ENCODE data around the gene ARMC12.
"Not testable (repeated sequence)": the region's sequence is repeated elsewhere in the genome, so short reads cannot be mapped to it uniquely, and the experiment has no call there.

Gene ARMC12

GRCh38 chr6:35736982-35737412 lies at the start of gene ARMC12:
Gene ARMC12, plus strand, starts transcription at chr6:35737032. Its CDS starts 77 bp downstream, at chr6:35737109.
- DNase-seq: peak in 2 of 10 donors; percentile 42 to 70
- intact Hi-C loops (cut with DNase I): loop anchor here (1.0 to 2.0 kb wide), 3 partner anchors 153 to 268 kb away; partner anchors contain the start of gene RPL10A

GRCh38 chr6:35687658-35688604 lies 48.9 kb upstream of the ARMC12 start:
- intact Hi-C loops (cut with DNase I): loop anchor here (2.0 to 5.0 kb wide), 4 partner anchors 37 to 106 kb away; no protein-coding TSS in a partner anchor
- peak in 8 of 10 donors; percentile 11 to 88 (median 42) for DNase-seq

DNA sequence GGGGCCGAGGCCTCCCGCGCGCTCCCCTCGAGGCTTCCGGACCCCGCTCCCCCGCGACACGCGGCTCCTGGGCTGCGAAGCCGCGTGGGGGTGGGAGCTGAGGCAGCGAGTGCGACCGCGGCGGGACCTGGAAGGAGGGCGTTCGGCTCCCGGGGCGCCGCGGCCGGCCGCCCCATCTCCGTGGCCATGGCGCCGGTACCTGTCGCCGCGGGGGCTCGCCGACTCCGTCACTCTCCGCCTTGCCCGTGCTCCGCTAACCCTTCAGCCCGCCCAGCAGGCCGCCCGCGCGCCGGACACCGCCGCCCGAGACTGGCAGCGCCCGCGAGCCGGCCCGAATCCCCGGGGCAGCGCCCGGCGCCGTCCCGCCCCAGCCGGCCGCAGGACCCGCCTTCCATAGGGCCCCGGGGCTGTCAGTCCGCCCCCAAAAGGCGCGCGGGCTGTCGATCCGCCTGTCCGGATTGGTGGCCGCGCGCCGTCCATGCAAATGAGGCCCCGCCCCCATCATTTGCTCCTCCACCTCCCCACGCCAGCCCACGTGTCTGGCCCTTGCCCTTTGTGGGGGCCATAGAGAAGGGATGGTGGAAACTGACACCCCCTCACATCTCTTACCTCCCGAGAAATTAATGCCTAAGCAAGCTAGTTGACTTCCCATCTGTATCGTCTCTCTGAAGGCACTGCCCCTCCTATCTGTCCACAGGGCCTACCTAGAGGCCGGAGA lies 48.1 kb upstream of the ARMC12 start, which contains the start of gene FKBP5:
TSS of gene FKBP5 (minus strand) at position 311 of the 718 bp plus-strand sequence. CDS start 46,091 bp downstream, outside the sequence.
- intact Hi-C loops (cut with DNase I): loop anchor here (2.0 to 5.0 kb wide), 3 partner anchors 36 to 106 kb away; no protein-coding TSS in a partner anchor
- DNase-seq: peak; percentile 83 to 99 (median 93)

DNA sequence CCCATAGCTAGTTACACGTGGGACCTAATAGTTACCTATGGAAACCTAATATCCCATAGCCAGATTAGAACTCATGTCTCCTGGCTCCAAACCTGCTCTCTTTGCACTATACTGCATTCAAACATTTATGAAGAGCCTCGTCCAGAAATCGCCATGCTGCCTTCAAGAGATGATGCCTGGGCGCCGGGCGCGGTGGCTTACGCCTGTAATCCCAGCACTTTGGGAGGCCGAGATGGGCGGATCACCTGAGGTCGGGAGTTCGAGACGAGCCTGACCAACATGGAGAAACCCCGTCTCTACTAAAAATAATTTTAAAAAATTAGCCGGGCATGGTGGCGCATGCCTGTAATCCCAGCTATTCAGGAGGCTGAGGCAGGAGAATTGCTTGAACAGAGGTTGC lies 46.8 kb upstream of the ARMC12 start:
- DNase-seq; intact Hi-C loops (cut with DNase I): not testable (repeated sequence)

- DNase-seq: no peak
- intact Hi-C loops (cut with DNase I): no loop called here
Measured at GRCh38 chr6:35690484-35690883, 46.3 kb upstream of the ARMC12 start.

DNA sequence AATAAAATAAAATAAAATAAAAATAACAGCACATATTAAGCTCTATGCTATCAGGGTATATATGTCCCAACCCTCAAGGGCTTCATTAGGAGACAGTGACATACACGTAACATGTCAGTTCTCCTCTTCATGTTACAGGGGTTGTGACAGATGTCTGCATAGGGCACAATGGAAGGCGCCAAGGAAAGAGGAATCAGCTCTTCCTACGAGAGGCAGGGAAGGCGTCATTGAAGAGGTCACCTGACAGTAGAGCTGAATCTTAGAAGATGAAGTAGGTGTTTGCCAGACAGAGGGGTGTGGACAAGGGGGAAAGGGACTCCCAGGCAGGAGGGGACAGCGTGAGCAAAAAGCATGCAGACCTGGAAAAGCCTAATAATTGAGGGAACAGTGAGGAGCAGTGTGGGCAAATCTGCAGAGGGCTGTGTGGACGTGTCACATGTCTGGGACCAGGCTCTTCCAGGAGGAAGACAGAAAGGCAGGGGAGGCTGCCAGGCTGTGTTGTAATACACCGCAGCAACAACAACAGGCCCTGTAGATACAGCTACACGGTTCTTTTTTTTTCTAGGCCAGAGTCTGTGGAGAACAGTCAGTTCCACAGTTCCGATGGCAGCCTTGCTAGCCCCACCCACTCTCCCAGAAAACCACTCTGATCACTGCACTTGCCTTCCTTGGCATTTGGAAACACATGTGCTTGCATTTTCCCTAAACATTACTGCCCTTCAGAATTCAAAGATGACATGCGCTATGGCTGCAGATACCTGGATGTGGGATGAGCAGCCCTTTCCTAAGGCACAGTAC lies 45.6 kb upstream of the ARMC12 start:
- intact Hi-C loops (cut with DNase I): no loop called here
- DNase-seq: peak in 9 of 10 donors; percentile 38 to 91 (median 63)

DNA sequence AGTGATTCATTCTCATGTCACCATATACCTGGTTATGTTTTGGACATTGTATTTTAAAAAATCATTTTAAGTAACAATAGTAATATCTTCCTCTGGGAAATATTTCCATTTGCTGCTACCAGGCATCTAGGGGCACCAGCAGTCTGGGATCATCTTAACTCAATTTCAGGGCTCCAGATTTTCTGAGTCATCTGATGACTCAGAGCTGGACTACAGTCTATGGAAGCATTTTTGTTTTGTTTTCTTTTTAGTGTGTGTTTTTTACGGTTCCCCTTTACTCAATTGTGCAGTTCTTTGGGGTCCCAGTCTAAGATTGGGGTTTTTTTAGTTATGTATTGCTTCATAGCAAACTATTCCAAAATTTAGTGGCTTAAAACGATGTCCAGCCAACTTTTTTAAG lies 42.4 kb upstream of the ARMC12 start:
- intact Hi-C loops (cut with DNase I): no loop called here
- no peak for DNase-seq

DNA sequence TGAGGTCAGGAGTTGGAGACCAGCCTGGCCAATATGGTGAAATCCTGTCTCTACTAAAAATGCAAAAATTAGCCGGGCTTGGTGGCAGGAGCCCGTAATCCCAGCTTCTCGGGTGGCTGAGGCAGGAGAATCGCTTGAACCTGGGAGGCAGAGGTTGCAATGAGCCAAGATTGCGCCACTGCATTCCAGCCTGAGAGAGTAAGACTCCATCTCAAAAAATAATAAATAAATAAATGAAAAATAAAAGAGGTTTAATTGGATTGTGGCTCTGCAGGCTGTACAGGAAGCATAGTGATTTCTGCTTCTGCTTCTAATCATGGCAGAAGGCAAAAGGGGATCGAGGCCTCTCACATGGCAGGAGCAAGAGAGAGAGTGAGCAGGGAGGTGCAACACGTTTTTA lies 38.4 kb upstream of the ARMC12 start:
- DNase-seq; intact Hi-C loops (cut with DNase I): not testable (repeated sequence)

GRCh38 chr6:35698858-35699257 lies 38.0 kb upstream of the ARMC12 start:
- DNase-seq: no peak
- intact Hi-C loops (cut with DNase I): no loop called here

- intact Hi-C loops (cut with DNase I): no loop called here
- no peak for DNase-seq
Measured at GRCh38 chr6:35703554-35703953, 33.3 kb upstream of the ARMC12 start.

DNA sequence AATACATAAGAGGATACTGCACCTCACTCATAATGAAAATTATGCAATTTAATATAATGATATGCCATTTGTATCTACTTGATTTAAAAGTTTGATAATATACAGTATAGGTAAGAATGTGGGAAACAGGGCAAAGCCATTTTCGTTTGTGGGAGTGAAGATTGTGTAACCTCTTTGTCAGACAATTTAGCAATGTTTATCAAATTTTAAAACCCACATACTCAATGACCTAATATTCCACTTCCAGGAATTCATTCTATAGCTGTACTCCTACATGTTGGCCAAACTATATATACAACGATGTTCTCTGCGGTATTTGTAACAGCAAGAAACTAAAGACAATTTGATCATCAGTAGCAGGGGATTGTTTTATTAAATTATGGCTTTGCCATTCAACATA lies 30.4 kb upstream of the ARMC12 start:
- intact Hi-C loops (cut with DNase I): no loop called here
- no peak for DNase-seq

DNA sequence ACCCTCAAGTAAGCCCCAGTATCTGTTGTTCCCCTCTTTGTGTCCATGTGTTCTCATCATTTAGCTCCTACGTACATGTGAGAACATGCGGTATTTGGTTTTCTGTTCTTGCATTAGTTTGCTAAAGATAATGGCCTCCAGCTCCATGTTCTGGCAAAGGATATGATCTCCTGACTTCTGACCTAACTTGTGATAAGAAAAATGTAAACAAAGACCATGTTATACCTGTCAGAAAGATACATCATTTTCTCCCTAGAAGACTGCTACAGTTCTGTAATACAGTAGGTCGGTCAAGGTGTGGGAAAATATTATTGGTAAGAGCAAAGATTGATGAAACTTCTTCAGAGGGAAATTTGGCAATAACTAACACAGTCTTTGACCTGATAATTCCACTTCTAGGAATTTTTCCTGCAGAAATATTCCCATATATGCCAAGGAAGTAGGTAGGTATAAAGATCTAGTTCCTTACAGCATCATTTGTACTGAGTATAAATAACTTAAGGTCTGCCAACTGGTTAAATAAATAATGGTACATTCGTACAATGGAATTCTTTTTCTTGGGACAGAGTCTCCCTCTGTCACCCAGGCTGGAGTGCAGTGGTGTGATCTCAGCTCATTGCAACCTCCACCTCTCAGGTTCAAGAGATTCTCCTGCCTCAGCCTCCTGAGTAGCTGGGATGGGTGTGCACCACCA lies 29.0 kb upstream of the ARMC12 start:
- intact Hi-C loops (cut with DNase I): no loop called here
- no peak for DNase-seq

- intact Hi-C loops (cut with DNase I): no loop called here
- no peak for DNase-seq
Measured at GRCh38 chr6:35708585-35708984, 28.2 kb upstream of the ARMC12 start.

- intact Hi-C loops (cut with DNase I): no loop called here
Measured at GRCh38 chr6:35710241-35710847, 26.5 kb upstream of the ARMC12 start.

GRCh38 chr6:35711731-35712130 lies 25.1 kb upstream of the ARMC12 start:
- no peak for DNase-seq
- intact Hi-C loops (cut with DNase I): no loop called here

More at GRCh38 chr6:35710241-35710847, 26.5 kb upstream of the ARMC12 start:
- DNase-seq: peak in 1 of 10 donors; percentile 44

DNA sequence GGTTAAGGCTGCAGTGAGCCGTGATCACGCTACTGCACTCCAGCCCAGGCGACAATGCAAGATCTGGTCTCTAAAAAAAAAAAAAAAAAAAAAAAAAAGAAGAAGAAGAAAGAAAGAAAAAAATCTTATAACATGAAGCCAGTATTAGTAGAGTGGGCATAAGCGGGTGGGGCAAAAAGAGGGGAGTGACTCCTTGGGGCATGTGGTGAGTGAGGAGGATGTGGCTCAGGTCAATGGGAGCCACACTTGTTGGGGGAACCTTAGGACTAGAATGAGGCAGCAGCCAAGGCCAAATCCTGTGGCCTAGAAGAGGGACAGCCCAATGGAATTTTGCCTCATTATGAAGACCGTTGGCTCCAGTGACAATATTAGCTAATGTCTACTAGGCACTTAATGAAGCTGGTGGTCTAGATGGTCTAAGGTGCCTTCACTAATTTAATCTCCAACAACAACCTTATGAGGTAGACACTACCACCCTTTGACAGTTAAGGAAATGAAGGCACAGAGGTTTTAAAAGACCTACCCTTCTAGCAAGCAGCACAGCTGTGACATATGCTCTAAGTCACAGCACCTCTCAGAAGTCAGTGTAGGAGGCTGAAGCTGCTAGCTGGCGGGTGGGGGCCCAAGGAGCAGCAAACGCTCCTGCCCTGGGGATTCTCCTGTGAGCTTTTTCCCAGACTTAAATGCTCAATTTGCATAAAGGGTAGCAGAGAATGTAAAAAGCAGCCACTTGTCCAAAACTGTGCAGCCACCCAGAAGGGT lies 23.6 kb upstream of the ARMC12 start:
- intact Hi-C loops (cut with DNase I): no loop called here
- peak in 2 of 10 donors; percentile 26 to 33 for DNase-seq

DNA sequence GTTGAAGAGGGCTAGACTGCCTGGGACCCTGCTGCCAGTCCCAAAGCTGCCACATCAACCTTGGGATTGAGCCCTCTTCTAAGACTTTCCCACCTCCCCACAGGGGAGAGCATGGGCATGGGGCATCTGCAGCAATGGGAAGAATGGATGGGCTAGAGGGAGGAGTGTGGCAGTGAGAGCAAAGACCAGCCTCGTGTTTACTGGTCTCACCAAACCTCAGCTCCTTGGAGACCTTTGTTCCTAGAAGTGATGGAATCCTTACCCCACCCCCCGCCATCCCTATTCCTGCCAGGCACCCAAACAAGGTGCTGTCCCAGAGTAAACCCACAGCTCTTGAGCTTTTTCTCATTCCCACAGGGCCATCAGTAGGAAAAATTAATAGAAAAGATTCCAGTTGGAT lies 20.0 kb upstream of the ARMC12 start:
- DNase-seq: peak in 2 of 10 donors; percentile 9 to 40
- intact Hi-C loops (cut with DNase I): no loop called here
